ENCODE measurements around the gene ADAM12.

DNA sequence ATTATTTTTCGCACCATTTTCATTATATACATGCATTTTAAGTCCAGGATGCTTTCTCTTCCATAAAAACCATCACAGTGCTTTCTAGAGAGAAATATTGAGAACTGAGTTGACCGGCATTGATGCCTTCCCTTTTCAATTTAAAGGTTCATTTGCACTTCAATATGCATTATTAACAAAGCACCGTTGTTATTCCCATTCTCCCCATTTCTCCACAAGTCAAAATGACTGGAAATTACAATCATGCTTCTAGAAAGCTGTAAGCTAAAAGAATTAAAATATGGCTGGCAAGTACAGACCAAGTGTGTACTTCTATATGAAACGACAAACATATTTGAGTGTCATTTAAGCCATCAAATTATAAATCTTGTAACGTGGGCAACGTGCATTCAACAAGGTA, 272.4 kb downstream of the ADAM12 start:
- TF ChIP-seq CTCF (IDR thresholded peaks at IDR 0.05) (no peak), POLR2AphosphoS5 (IDR thresholded peaks at IDR 0.05) (no peak)
